ENCODE data around the gene KCTD15.

DNA sequence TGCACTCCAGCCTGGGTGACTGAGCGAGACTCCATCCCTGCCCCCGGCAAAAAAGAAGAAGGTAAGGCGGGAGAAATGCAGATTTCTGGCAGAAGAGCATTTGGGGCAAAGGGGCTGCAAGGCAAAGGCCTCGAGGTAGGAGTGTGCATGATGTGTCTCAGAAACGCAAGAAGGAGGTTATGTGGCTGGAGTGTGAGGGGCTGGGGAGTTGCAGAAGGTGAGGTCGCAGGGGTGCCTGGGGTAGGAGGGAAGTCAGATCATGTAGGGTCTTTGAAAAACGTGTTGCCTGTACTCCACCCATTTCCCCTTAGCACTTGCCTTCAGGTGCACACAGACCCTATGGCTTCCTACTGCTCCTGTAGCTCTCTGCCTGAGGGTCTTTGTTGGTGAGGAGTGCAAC is 29.9 kb downstream of the KCTD15 start:
- TF ChIP-seq, protein P1, sequence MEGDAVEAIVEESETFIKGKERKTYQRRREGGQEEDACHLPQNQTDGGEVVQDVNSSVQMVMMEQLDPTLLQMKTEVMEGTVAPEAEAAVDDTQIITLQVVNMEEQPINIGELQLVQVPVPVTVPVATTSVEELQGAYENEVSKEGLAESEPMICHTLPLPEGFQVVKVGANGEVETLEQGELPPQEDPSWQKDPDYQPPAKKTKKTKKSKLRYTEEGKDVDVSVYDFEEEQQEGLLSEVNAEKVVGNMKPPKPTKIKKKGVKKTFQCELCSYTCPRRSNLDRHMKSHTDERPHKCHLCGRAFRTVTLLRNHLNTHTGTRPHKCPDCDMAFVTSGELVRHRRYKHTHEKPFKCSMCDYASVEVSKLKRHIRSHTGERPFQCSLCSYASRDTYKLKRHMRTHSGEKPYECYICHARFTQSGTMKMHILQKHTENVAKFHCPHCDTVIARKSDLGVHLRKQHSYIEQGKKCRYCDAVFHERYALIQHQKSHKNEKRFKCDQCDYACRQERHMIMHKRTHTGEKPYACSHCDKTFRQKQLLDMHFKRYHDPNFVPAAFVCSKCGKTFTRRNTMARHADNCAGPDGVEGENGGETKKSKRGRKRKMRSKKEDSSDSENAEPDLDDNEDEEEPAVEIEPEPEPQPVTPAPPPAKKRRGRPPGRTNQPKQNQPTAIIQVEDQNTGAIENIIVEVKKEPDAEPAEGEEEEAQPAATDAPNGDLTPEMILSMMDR (conservative IDR thresholded peaks at IDR 0.05; ENCODE audit: low read length), result no peak
- no peak for TF ChIP-seq EZH2phosphoT487 (IDR thresholded peaks at IDR 0.05; ENCODE audit: borderline replicate concordance, low read depth, low read length)
